Osteocyte (in vitro differentiated cells): Measurements from ENCODE around the gene ITSN2. TPM values are rescaled to one million over a fixed set of nuclear protein-coding genes. Genes with fewer than 3 reads are reported as not detected.
"Not testable (repeated sequence)": the region's sequence is repeated elsewhere in the genome, so short reads cannot be mapped to it uniquely, and the experiment has no call there.

Experiments used
- DNase-seq: peaks from one replicate; pipeline ENCODE4 v3.0.0; 2021; ENCODE audit warnings: mixed read lengths; ENCODE audit not compliant: unreplicated experiment; ENCODE audit errors: extremely low spot score
- H3K27ac Mint-ChIP-seq: one replicate; pipeline ENCODE4 v1.8.0; 2021; ENCODE audit warnings: mild to moderate bottlenecking, mixed read lengths; ENCODE audit not compliant: unreplicated experiment
- H3K27me3 Mint-ChIP-seq: one replicate; pipeline ENCODE4 v1.8.0; 2021; ENCODE audit warnings: mixed read lengths; ENCODE audit not compliant: unreplicated experiment
- H3K36me3 Mint-ChIP-seq: one replicate; pipeline ENCODE4 v1.8.0; 2021; ENCODE audit warnings: mixed read lengths; ENCODE audit not compliant: unreplicated experiment
- H3K4me1 Mint-ChIP-seq: one replicate; pipeline ENCODE4 v1.8.0; 2021; ENCODE audit warnings: mixed read lengths; ENCODE audit not compliant: unreplicated experiment
- H3K4me3 Mint-ChIP-seq: one replicate; pipeline ENCODE4 v1.8.0; 2021; ENCODE audit warnings: mild to moderate bottlenecking, moderate library complexity, mixed read lengths; ENCODE audit not compliant: unreplicated experiment
- H3K9me3 Mint-ChIP-seq: one replicate; pipeline ENCODE4 v1.8.0; 2021; ENCODE audit warnings: mixed read lengths; ENCODE audit not compliant: unreplicated experiment
- total RNA-seq: library from RNA; stranded (reverse); gene quantifications from 2 replicates; pipeline ENCODE4 v1.2.1, GENCODE V29; 2021
- TF ChIP-seq, protein P1 (sequence below): fragments of 200-600 bp; sonication (generic); IDR thresholded peaks from 2 replicates; pipeline ENCODE4 v1.5.0; 2021; ENCODE audit warnings: antibody characterized with exemption, mild to moderate bottlenecking, moderate library complexity

ITSN2 gene
- total RNA-seq, 1 donor from 2014 or later, result 32.1 TPM

DNA sequence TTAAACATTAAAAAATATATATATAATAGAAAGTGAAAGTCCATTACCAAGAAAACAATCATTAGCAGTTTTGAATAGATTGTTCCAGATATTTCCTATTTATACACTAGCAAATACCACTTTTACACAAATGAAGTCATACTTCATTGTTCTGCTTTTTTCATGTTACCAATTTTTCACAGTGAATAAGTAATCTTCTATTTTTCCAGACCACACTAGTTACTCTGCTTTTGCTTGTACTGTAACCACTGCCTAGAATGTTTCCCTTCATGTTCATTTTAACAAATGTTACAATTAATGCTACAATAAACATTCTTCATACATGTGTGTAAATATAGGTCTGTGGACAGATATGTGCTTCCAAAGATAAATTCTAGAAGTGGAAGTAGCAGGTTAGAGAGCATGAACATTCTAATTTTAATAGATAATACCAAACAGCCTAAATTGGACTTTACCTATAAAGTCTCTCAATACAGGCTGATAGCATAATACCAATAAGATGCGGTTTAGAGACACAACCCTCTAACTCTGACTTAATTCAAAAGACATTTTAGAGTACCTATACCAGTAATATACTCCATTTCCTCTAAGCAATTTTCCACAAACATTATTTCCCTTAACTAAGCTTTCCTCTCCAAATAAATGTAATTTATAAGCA, 17.0 kb downstream of the ITSN2 start:
- Mint-ChIP-seq H3K4me3 (no peak overlapping the region), H3K9me3 (no peaks in the 10 kb centered on the region), H3K27ac (no peak overlapping the region), H3K4me1 (peaks cover 23% of the 10 kb centered on the region), H3K36me3 (no peaks in the 10 kb centered on the region), H3K27me3 (no peaks in the 10 kb centered on the region)
- DNase-seq, result no peak
- TF ChIP-seq, protein P1, sequence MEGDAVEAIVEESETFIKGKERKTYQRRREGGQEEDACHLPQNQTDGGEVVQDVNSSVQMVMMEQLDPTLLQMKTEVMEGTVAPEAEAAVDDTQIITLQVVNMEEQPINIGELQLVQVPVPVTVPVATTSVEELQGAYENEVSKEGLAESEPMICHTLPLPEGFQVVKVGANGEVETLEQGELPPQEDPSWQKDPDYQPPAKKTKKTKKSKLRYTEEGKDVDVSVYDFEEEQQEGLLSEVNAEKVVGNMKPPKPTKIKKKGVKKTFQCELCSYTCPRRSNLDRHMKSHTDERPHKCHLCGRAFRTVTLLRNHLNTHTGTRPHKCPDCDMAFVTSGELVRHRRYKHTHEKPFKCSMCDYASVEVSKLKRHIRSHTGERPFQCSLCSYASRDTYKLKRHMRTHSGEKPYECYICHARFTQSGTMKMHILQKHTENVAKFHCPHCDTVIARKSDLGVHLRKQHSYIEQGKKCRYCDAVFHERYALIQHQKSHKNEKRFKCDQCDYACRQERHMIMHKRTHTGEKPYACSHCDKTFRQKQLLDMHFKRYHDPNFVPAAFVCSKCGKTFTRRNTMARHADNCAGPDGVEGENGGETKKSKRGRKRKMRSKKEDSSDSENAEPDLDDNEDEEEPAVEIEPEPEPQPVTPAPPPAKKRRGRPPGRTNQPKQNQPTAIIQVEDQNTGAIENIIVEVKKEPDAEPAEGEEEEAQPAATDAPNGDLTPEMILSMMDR, result no peak

DNA sequence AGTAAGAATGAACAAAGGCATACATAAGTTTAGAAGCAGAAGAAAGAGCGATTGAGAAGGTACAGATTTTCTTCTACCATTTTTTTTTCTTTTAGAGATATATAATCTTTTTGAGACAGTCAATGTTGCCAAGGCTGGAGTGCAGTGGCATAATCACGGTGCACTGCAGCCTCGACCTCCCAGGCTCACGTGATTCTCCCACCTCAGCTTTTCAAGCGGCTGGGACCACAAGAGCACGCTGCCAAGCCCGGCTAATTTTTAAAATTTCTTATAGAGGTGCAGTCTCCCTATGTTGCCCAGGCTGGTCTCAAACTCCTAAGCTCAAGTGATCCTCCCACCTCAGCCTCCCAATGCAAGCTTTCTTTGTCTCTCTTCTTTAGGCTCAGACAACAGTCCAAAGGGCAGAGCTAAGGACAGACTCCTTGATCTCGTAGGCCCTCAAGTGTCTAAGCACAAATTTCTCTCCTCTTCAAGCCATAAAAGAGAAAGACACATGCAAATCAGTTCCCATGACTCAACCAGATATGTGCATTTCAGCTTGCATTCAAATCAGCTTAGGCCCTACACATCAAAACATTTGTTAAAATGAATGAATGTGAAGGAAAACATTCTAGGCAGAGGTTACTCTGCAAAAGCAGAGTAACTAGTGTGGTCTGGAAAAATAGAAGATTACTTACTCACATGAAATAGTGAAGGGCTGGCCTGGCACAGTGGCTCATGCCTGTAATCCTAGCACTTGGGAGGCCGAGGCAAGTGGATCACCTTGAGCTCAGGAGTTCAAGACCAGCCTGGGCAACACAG, 18.0 kb downstream of the ITSN2 start:
- DNase-seq, result no peak
- TF ChIP-seq, protein P1, result no peak
- no peaks in the 10 kb centered on the region for H3K9me3 Mint-ChIP-seq
- H3K27ac Mint-ChIP-seq, result no peak overlapping the region
- H3K27me3 Mint-ChIP-seq, result no peaks in the 10 kb centered on the region
- no peak overlapping the region for H3K4me3 Mint-ChIP-seq
- H3K36me3 Mint-ChIP-seq, result no peaks in the 10 kb centered on the region
- H3K4me1 Mint-ChIP-seq, result peaks cover 25% of the 10 kb centered on the region

DNA sequence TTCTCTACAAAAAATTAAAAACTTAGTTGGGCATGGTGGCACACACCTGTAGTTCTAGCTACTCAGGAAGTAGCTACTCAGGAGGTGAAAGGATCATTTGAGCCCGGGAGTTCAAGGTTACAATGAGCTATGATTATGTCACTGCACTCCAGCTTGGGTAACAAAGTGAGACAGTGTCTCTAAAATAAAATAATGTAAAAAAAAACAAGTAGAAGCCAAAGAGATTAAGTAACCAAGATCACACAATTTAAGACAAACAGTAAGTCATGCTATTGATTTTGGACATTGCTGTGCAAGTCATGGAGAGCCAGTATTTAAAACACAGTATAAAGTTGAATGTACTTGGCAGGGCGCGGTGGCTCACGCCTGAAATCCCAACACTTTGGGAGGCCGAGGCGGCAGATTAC, 20.5 kb downstream of the ITSN2 start:
- H3K9me3 Mint-ChIP-seq, result no peaks in the 10 kb centered on the region
- DNase-seq, result no peak
- no peaks in the 10 kb centered on the region for H3K27me3 Mint-ChIP-seq
- H3K4me3 Mint-ChIP-seq, result no peak overlapping the region
- TF ChIP-seq, protein P1, result no peak
- no peak overlapping the region for H3K27ac Mint-ChIP-seq
- H3K36me3 Mint-ChIP-seq, result no peaks in the 10 kb centered on the region
- H3K4me1 Mint-ChIP-seq, result peaks cover 29% of the 10 kb centered on the region

DNA sequence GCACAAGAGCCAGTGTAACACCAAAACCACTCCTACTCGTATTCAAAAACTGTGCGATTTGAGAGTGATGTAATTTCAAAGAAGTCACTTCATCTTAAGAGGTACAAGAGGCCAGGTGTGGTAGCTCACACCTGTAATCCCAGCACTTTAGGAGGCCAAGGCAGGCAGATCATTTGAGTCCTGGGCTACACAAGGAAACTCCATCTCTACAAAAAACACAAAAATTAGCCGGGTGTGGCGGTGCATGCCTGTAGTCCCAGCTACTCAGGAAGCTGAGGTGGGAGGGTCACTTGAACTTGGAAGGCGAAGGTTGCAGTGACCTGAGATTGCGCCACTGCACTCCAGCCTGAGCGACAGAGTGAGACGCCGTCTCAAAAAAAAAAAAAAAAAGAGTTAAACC, 21.2 kb downstream of the ITSN2 start:
- H3K36me3 Mint-ChIP-seq, H3K27ac Mint-ChIP-seq, H3K9me3 Mint-ChIP-seq, H3K4me3 Mint-ChIP-seq, H3K27me3 Mint-ChIP-seq, DNase-seq: not testable (repeated sequence)
- peaks cover 35% of the 10 kb centered on the region for H3K4me1 Mint-ChIP-seq

DNA sequence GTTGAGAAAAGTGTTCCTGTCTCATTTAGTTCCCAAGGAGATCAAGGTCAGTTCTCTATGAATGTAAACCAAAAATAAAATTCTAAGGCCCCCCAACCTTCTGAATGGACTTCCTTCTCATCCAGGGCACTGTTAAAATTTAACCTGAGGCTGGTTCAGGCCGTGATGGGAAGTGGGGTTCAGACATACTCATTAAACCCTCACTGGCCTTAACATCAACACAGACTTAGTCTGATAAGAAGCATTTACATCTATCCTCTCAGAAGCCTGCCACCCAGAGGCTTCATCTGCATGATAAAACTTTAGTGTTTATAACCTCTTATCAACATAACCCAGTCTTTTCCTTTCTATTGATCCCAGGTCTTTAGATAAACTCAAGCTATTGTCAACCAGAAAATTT, 22.4 kb downstream of the ITSN2 start:
- H3K9me3 Mint-ChIP-seq, result no peaks in the 10 kb centered on the region
- TF ChIP-seq, protein P1, result no peak
- no peaks in the 10 kb centered on the region for H3K27me3 Mint-ChIP-seq
- H3K36me3 Mint-ChIP-seq, result no peaks in the 10 kb centered on the region
- H3K4me3 Mint-ChIP-seq, result no peak overlapping the region
- DNase-seq, result no peak
- no peak overlapping the region for H3K27ac Mint-ChIP-seq
- H3K4me1 Mint-ChIP-seq, result peaks cover 46% of the 10 kb centered on the region
